ENCODE measurements around the gene CCL17.
A peak's percentile ranks its signal among the peaks of the same experiment; 100 is the strongest.
"Not testable (repeated sequence)": the region's sequence is repeated elsewhere in the genome, so short reads cannot be mapped to it uniquely, and the experiment has no call there.

The CCL17 gene

DNA sequence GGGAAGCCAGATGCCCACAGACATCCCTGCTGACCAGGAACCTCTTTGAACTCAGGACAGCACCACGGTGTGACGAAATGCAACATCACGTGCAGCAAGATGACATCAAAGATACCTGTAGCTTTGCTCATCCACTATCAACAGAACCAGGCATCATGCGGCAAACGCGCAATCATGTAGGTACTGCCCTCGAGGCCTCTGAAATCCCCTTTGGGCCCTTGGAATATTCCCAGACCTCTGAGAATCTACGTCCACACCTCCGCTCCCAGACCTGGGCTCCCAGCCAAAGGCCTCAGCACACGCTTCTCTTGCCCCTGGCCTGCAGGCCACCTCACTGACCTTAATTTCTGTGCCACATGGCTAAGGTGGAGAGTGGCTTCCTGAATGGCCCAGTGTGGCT, 25.0 kb upstream of the CCL17 start:
- no peak for DNase-seq

- peak; percentile 3 for DNase-seq
These were observed 23.7 kb upstream of the CCL17 start for GRCh38 chr16:57380671-57381462.

GRCh38 chr16:57381791-57382534, 22.6 kb upstream of the CCL17 start:
- DNase-seq: no peak

GRCh38 chr16:57382535-57383275, 21.9 kb upstream of the CCL17 start:
- no peak for DNase-seq

GRCh38 chr16:57383276-57384247, 21.0 kb upstream of the CCL17 start:
- no peak for DNase-seq

DNA sequence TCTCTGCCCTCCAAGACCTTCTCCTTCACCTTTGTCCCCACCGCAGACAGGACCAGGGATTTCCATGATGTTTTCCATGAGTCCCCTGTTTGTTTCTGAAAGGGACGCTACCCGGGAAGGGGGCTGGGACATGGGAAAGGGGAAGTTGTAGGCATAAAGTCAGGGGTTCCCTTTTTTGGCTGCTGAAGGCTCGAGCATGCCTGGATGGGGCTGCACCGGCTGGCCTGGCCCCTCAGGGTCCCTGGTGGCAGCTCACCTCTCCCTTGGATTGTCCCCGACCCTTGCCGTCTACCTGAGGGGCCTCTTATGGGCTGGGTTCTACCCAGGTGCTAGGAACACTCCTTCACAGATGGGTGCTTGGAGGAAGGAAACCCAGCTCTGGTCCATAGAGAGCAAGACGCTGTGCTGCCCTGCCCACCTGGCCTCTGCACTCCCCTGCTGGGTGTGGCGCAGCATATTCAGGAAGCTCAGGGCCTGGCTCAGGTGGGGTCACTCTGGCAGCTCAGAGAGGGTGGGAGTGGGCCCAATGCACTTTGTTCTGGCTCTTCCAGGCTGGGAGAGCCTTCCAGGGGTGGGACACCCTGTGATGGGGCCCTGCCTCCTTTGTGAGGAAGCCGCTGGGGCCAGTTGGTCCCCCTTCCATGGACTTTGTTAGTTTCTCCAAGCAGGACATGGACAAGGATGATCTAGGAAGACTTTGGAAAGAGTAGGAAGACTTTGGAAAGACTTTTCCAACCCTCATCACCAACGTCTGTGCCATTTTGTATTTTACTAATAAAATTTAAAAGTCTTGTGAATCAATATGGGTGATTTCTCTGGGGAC, 20.1 kb upstream of the CCL17 start:
- DNase-seq: no peak

- DNase-seq: no peak
These were observed 19.5 kb upstream of the CCL17 start for GRCh38 chr16:57385083-57385482.

DNA sequence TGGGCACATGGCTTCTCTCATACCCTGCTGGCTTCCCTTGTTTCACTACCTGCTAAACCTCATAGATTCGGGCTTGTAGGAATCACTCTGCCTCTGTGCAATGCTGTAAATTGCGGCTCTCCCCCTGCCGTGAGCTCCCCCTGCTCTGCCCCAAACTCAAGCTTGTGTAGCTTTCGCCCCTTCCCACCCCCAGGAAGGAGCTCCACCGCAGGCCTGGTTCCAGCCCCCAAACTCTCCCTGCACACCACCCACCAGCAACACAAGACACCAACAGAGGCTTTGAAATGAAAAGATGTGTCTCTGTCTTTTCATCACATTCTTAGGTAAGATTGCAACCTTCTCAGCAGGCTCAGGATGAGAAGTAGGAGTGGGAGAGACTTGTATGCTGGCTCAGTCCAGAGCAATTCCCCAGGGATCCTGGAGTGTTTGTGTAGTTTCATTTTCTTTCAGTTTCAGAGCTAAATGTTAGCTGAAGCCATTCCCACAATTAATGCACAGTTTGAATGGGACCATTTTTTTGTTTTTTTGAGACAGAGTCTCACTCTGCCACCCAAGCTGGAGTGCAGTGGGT, 18.1 kb upstream of the CCL17 start:
- no peak for DNase-seq

DNA sequence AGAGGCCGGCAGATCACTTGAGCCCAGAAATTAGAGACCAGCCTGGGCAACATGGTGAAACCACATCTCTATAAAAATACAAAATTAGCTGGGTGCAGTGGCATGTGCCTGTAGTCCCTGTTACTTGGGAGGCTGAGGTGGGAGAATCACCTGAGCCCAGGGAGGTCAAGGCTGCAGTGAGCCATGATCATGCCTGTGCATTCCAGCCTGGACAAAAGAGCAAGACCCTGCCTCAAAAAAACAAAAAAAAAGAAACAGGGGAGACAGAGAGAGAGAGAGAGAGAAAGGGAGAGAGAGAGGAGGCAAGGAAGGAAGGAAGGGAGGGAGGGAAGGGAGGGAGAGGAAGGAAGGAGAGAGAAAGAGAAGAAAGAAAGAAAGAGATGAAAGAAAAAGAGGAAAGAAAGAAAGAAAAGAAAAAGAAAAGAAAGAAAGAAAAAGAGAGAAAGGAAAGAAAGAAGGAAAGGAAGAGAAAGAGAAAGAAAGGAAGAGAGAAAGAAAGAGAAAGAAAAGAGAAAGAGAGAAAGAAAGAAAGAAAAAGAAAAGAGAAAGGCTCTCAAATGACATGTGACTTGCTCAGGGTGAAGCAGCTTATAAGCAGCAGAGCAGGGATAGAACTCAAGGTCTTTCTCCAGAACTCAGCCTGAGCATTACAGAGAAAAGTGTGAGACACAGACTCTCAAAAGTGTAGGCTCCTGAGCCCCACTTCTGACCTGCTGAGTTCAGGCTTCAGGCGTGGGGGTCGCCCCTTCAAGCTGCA, 16.8 kb upstream of the CCL17 start:
- DNase-seq: no peak

DNA sequence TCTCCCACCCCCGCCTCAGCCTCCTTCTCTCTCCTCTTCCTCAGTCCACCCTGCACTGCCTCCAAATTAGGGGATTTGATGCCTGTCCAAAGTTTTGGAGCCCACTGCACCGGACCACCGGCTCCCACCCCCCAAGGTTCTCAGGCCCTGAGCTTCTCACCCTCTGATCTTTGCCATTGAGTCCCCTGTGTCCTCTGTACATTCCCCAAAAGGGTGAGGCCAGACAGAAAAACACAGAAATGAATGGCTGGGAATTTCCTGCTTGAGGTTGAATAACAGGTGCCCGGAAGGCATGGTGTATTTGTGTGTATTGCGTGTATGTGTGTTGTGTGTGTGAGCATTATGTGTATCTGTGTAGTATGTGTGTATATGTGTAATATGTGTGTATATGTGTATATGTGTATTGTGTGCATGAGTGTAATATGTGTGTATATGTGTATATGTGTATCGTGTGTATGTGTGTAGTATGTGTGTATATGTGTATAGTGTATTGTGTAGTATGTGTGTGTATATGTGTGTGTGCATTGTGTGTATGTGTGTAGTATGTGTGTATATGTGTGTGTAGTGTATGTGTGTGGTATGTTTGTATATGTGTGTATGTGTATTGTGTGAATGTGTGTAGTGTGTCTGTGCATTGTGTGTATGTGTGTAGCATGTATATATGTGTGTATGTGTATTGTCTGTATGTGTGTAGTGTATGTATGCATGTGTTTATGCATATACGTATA, 16.0 kb upstream of the CCL17 start:
- no peak for DNase-seq

DNA sequence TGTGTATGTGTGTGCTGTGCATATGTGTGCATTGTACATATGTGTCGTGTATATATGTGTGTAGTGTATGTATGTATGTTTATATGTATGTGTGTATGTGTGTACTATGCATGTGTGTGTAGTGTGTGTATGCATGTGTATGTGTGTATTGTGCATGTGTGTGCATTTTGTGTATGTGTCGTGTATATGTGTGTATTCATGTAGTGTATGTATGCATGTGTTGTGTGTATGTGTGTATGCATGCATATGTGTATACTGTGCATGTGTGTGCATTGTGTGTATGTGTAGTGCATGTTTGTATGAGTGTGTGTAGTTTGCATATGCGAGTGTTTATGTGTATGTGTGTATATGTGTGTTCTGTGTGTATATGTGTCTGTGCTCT, 15.5 kb upstream of the CCL17 start:
- DNase-seq: no peak

- no peak for DNase-seq
These were observed 13.8 kb upstream of the CCL17 start for GRCh38 chr16:57390636-57391295.

- no peak for DNase-seq
These were observed 13.3 kb upstream of the CCL17 start for GRCh38 chr16:57391300-57391699.

DNA sequence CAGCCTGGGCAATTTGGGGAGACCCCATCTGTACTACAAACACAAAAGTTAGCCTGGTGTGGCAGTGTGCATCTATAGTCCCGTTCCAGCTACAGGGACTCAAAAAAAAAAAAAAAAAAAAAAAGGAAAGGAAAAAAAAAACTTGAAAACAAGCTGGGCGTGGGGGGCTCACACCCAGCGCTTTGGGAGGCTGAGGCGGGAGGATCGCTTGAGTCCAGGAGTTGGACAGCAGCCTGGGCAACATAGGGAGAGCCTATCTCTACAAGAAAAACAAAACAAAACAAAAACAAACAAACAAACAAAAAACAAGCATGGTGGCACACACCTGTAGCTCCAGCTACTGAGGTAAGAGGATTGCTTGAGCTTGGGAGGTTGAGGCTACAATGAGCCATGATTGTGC, 12.9 kb upstream of the CCL17 start:
- no peak for DNase-seq

DNA sequence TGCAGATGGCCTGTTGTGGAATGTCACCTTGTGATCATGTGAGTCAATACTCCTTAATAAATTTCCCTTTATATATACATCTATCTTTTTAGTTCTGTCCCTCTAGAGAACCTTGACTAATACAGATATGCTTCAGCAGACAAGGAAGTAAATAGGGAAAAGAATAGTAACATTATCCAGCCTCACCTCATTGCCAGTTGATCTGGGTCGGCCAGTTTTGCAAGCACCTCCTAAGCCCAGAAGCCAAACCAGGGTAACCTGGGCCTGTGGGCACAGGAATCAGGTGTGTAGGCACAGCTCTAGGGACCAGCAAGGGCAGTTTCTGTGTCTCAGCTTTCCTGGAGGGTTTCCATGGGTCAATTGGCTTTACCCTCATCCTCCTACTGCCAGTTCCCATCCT, 11.9 kb upstream of the CCL17 start:
- no peak for DNase-seq

DNA sequence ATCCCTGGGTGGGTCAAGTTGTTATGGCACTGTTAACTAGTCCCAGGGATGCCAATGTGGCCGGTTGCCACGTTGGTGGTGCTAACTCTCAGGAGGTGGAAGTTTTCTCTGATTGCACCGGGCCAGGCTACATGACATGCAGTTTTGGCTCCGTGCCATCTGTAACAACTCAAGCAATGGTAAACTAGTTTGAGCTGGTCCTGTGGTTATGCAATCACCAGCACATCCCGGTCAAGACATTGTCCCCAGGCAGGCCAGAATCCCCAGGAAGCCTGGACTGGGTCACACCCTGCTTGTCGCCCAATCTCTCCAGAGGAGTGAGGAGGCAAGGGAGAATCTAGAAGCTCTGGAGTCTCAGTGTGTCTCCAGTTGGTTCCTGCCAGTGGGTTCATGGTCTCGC, 10.1 kb upstream of the CCL17 start:
- DNase-seq: peak; percentile 2

DNA sequence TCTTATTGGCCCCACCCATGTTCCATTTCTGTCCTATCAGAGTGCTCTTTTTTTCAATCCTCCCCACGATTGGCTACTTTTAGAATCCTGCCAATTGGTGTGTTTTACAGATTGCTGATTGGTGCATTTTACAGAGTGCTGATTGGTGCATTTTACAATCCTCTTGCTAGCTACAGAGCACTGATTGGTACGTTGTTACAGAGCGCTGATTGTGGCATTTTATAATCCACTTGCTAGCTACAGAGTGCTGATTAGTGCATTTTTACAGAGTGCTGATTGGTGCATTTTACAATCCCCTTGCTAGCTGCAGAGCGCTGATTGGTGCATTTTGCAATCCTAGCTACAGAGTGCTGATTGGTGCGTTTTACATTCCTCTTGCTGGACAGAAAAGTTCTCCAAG, 9.5 kb upstream of the CCL17 start:
- no peak for DNase-seq

DNA sequence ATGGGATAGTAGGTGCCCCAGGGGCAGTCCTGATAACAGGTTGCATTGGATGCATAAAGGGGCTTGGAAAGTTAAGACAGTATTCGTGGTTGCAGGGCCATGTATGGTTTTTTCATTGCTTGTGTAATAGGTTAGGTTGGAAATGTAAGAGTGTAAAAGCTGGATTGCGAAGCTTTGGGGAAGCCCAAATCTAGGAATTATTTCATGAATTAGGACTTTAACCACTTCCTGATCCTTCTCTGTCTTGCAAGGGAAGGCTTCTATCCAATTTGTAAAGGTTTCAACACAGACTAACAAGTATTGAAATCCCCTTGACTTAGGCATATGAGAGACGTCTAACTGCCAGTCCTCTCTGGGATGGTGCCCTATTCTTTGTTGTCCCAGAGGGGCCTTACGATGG, 7.8 kb upstream of the CCL17 start:
- DNase-seq: no peak

GRCh38 chr16:57397493-57397892, 7.1 kb upstream of the CCL17 start:
- DNase-seq: not testable (repeated sequence)

Data from COR-L47 (cell line).